Measurements from ENCODE around the gene TTPAL. TPM values are rescaled to one million over a fixed set of nuclear protein-coding genes. Genes with fewer than 3 reads are reported as not detected.

Gene TTPAL
- total and polyA plus RNA-seq, 10 of the 15 experiments (the other 5 are each of a cell fraction or from before 2014, with no cell fraction given) = 4.0 to 24.0 (median 9.3) TPM

- Histone ChIP-seq H3K4me3 (peak overlapping the region; percentile 75; the same call in 1 of the 2 replicates), H4K20me1 (ENCODE audit: control insufficient read depth, insufficient read depth) (no peaks in the 10 kb centered on the region), H3K79me2 (ENCODE audit: control insufficient read depth, insufficient read depth, low read length) (peaks cover 15% of the 10 kb centered on the region), H3K4me2 (ENCODE audit: control insufficient read depth, insufficient read depth) (peak overlapping the region; percentile 91), H3K9ac (ENCODE audit: control insufficient read depth, insufficient read depth, low read length) (no peak overlapping the region; the same call in 1 of the 2 replicates), H2AFZ (ENCODE audit: control insufficient read depth, low read depth, low read length) (no peak overlapping the region), H3K27ac (ENCODE audit: control insufficient read depth, insufficient read depth) (no peak overlapping the region), H3K36me3 (ENCODE audit: control insufficient read depth in 2 of 2, insufficient read depth in 2 of 2, low read length in 1 of 2) (peaks cover 0 to 3% of the 10 kb centered on the region in 2 experiments; a peak in 3 of 4 replicates), H3K27me3 (replicated peaks in 1 of 2; ENCODE audit: control insufficient read depth in 2 of 2, insufficient read depth in 2 of 2, low read length in 1 of 2) (no peaks in the 10 kb centered on the region), H3K4me1 (ENCODE audit: control insufficient read depth, insufficient read depth, low read length) (no peaks in the 10 kb centered on the region; the same call in 1 of the 2 replicates), H3K9me3 (replicated peaks; ENCODE audit: control insufficient read depth, insufficient read depth, low read length) (no peaks in the 10 kb centered on the region)
- WGBS (ENCODE audit: insufficient coverage, insufficient replicate concordance, low lambda C conversion rate, missing lambda C conversion rate) = 92% methylated on average over 3 of the region's 3 CpGs
- ChIA-PET POLR2A (no interaction called here), RAD21 (ENCODE audit: unreplicated experiment) (interaction anchor here (1.4 kb wide), 1 partner anchor 169 kb away, joined by 3 read pairs; no protein-coding TSS in a partner anchor), SMC1A (ENCODE audit: uncharacterized antibody, unreplicated experiment) (interaction anchor here (1.4 to 2.8 kb wide), 4 partner anchors 17 to 127 kb away, joined by 3 to 13 read pairs (median 6); no protein-coding TSS in a partner anchor), CTCF (interaction anchor here (2.0 kb wide), 2 partner anchors 44 to 206 kb away, joined by 11 to 15 read pairs; partner anchors contain the start of gene SERINC3)
- intact Hi-C loops (cut with micrococcal nuclease; ENCODE audit: unreplicated experiment) = loop anchor here (5.0 kb wide), 2 partner anchors 110 to 135 kb away; no protein-coding TSS in a partner anchor
- TF ChIP-seq FOS (IDR thresholded peaks at IDR 0.05; ENCODE audit: borderline replicate concordance, extremely low read depth, insufficient read length) = no peak
- no peak for TF ChIP-seq BACH1 (IDR thresholded peaks at IDR 0.05; ENCODE audit: borderline replicate concordance)
- TF ChIP-seq SREBF1 (IDR thresholded peaks at IDR 0.05; ENCODE audit: low read length) = no peak
- no peak for TF ChIP-seq MXI1 (IDR thresholded peaks at IDR 0.05; ENCODE audit: low read depth, low read length)
- TF ChIP-seq, protein P1, sequence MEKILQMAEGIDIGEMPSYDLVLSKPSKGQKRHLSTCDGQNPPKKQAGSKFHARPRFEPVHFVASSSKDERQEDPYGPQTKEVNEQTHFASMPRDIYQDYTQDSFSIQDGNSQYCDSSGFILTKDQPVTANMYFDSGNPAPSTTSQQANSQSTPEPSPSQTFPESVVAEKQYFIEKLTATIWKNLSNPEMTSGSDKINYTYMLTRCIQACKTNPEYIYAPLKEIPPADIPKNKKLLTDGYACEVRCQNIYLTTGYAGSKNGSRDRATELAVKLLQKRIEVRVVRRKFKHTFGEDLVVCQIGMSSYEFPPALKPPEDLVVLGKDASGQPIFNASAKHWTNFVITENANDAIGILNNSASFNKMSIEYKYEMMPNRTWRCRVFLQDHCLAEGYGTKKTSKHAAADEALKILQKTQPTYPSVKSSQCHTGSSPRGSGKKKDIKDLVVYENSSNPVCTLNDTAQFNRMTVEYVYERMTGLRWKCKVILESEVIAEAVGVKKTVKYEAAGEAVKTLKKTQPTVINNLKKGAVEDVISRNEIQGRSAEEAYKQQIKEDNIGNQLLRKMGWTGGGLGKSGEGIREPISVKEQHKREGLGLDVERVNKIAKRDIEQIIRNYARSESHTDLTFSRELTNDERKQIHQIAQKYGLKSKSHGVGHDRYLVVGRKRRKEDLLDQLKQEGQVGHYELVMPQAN (conservative IDR thresholded peaks at IDR 0.05) = no peak
- no peak for TF ChIP-seq CREB1 (IDR thresholded peaks at IDR 0.05; ENCODE audit: low read depth)
- no peak for TF ChIP-seq WRNIP1 (IDR thresholded peaks at IDR 0.05; ENCODE audit: borderline replicate concordance, low read depth, low read length)
- TF ChIP-seq CBX3 (IDR thresholded peaks at IDR 0.05; ENCODE audit: borderline replicate concordance, low read depth) = no peak
- TF ChIP-seq, protein P2, sequence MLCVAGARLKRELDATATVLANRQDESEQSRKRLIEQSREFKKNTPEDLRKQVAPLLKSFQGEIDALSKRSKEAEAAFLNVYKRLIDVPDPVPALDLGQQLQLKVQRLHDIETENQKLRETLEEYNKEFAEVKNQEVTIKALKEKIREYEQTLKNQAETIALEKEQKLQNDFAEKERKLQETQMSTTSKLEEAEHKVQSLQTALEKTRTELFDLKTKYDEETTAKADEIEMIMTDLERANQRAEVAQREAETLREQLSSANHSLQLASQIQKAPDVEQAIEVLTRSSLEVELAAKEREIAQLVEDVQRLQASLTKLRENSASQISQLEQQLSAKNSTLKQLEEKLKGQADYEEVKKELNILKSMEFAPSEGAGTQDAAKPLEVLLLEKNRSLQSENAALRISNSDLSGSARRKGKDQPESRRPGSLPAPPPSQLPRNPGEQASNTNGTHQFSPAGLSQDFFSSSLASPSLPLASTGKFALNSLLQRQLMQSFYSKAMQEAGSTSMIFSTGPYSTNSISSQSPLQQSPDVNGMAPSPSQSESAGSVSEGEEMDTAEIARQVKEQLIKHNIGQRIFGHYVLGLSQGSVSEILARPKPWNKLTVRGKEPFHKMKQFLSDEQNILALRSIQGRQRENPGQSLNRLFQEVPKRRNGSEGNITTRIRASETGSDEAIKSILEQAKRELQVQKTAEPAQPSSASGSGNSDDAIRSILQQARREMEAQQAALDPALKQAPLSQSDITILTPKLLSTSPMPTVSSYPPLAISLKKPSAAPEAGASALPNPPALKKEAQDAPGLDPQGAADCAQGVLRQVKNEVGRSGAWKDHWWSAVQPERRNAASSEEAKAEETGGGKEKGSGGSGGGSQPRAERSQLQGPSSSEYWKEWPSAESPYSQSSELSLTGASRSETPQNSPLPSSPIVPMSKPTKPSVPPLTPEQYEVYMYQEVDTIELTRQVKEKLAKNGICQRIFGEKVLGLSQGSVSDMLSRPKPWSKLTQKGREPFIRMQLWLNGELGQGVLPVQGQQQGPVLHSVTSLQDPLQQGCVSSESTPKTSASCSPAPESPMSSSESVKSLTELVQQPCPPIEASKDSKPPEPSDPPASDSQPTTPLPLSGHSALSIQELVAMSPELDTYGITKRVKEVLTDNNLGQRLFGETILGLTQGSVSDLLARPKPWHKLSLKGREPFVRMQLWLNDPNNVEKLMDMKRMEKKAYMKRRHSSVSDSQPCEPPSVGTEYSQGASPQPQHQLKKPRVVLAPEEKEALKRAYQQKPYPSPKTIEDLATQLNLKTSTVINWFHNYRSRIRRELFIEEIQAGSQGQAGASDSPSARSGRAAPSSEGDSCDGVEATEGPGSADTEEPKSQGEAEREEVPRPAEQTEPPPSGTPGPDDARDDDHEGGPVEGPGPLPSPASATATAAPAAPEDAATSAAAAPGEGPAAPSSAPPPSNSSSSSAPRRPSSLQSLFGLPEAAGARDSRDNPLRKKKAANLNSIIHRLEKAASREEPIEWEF (IDR thresholded peaks at IDR 0.05; ENCODE audit: insufficient replicate concordance, low read depth, low read length) = no peak
- TF ChIP-seq HCFC1 (IDR thresholded peaks at IDR 0.05; ENCODE audit: low read length) = no peak
- TF ChIP-seq, protein P3, sequence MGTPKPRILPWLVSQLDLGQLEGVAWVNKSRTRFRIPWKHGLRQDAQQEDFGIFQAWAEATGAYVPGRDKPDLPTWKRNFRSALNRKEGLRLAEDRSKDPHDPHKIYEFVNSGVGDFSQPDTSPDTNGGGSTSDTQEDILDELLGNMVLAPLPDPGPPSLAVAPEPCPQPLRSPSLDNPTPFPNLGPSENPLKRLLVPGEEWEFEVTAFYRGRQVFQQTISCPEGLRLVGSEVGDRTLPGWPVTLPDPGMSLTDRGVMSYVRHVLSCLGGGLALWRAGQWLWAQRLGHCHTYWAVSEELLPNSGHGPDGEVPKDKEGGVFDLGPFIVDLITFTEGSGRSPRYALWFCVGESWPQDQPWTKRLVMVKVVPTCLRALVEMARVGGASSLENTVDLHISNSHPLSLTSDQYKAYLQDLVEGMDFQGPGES (IDR thresholded peaks at IDR 0.05) = no peak
- no peak for TF ChIP-seq SMAD5 (IDR thresholded peaks at IDR 0.05; ENCODE audit: low read depth)
- TF ChIP-seq USF1 (IDR thresholded peaks at IDR 0.05; ENCODE audit: borderline replicate concordance, extremely low read length, insufficient read depth, low read depth, low read length) = no peak
- TF ChIP-seq TAF1 (IDR thresholded peaks at IDR 0.05; ENCODE audit: borderline replicate concordance, low read depth, low read length) = no peak
- no peak for TF ChIP-seq POU2F2 (IDR thresholded peaks at IDR 0.05; ENCODE audit: borderline replicate concordance, low read depth, low read length)
- no peak for TF ChIP-seq CBFB (IDR thresholded peaks at IDR 0.05; ENCODE audit: low read depth)
- in situ Hi-C loops (cut with MboI) = no loop called here
- BruUV-seq (replicated peaks) = no TSS peak
- no peak for DNase-seq (ENCODE audit: low read depth, low spot score)
- ATAC-seq = no peak
- no peak for FAIRE-seq
These were observed 1.5 kb downstream of the TTPAL start for GRCh38 chr20:44477151-44477550.

All from GM12878 (cell line).